Liver (tissue), 9 donors: ENCODE data around the gene NEUROG1. TPM values are rescaled to one million over a fixed set of nuclear protein-coding genes. Genes with fewer than 3 reads are reported as not detected.

Experiments used
- DNase-seq: peaks from one replicate; pipeline ENCODE4 v3.0.0-alpha.2; 2017; ENCODE audit warnings: low spot score
- H3K27ac ChIP-seq, 2 donors: one replicate each; pipeline ENCODE4 v1.7.0; 2013; ENCODE audit warnings: inconsistent platforms in 2 of 2, low read length in 2 of 2, control low read depth in 1 of 2, low read depth in 1 of 2, mild to moderate bottlenecking in 1 of 2
- H3K27me3 ChIP-seq, 4 donors: one replicate each; pipeline versions ENCODE4 v1.6.1 to v1.7.0; 2013; ENCODE audit warnings: low read length in 3 of 4, inconsistent platforms in 1 of 4, mild to moderate bottlenecking in 1 of 4, moderate library complexity in 1 of 4; ENCODE audit not compliant: control insufficient read depth in 4 of 4, insufficient read depth in 4 of 4
- H3K36me3 ChIP-seq, 4 donors: one replicate each; pipeline versions ENCODE4 v1.6.1 to v1.7.0; 2013; ENCODE audit warnings: low read length in 3 of 4, mild to moderate bottlenecking in 3 of 4, low read depth in 1 of 4, moderate library complexity in 1 of 4; ENCODE audit not compliant: control insufficient read depth in 4 of 4, insufficient read depth in 3 of 4
- H3K4me1 ChIP-seq, 4 donors: one replicate each; pipeline versions ENCODE4 v1.6.1 to v1.7.0; 2013; ENCODE audit warnings: low read length in 3 of 4, mild to moderate bottlenecking in 3 of 4, moderate library complexity in 1 of 4; ENCODE audit not compliant: control insufficient read depth in 4 of 4, insufficient read depth in 4 of 4
- H3K4me3 ChIP-seq, 3 donors: one replicate each; pipeline versions ENCODE4 v1.6.1 to v1.7.0; 2013; ENCODE audit warnings: low read length in 3 of 3, control low read depth in 1 of 3, low read depth in 1 of 3, mild to moderate bottlenecking in 1 of 3
- H3K9ac ChIP-seq, 2 donors: one replicate each; pipeline ENCODE4 v1.7.0; 2013; ENCODE audit warnings: low read length in 2 of 2, mild to moderate bottlenecking in 2 of 2, moderate library complexity in 2 of 2, control low read depth in 1 of 2, low read depth in 1 of 2
- H3K9me3 ChIP-seq, 4 donors: one replicate each; pipeline versions ENCODE4 v1.6.1 to v1.7.0; 2013; ENCODE audit warnings: low read length in 3 of 4; ENCODE audit not compliant: control insufficient read depth in 4 of 4
- EGR1 ChIP-seq, 2 donors: IDR thresholded peaks; 2 replicates each; pipeline ENCODE4 v1.6.1; 2016 to 2018; ENCODE audit warnings: antibody characterized with exemption in 2 of 2, low read depth in 2 of 2
- FOXA1 ChIP-seq: IDR thresholded peaks from 2 replicates; pipeline ENCODE4 v1.6.1; 2016; ENCODE audit warnings: antibody characterized with exemption
- FOXA2 ChIP-seq: IDR thresholded peaks from 2 replicates; pipeline ENCODE4 v1.6.1; 2016; ENCODE audit warnings: antibody characterized with exemption
- GABPA ChIP-seq, 2 donors: IDR thresholded peaks in 1 of 2; conservative IDR thresholded peaks in 1 of 2; 2 replicates each; pipeline ENCODE4 v1.6.1; 2016; ENCODE audit warnings: antibody characterized with exemption in 2 of 2, mild to moderate bottlenecking in 1 of 2, moderate library complexity in 1 of 2
- HNF4A ChIP-seq, 2 donors: conservative IDR thresholded peaks; 2 replicates each; pipeline ENCODE4 v1.6.1; 2016; ENCODE audit warnings: antibody characterized with exemption in 2 of 2, mild to moderate bottlenecking in 2 of 2
- HNF4G ChIP-seq: IDR thresholded peaks from 2 replicates; pipeline ENCODE4 v1.6.1; 2016; ENCODE audit warnings: antibody characterized with exemption
- JUND ChIP-seq, 2 donors: IDR thresholded peaks; 2 replicates each; pipeline ENCODE4 v1.6.1; 2016; ENCODE audit warnings: antibody characterized with exemption in 2 of 2
- NR2F2 ChIP-seq: IDR thresholded peaks from 2 replicates; pipeline ENCODE4 v1.6.1; 2016; ENCODE audit warnings: antibody characterized with exemption
- RAD21 ChIP-seq, 2 donors: IDR thresholded peaks; 2 replicates each; pipeline ENCODE4 v1.6.1; 2016; ENCODE audit warnings: antibody characterized with exemption in 2 of 2, mild to moderate bottlenecking in 2 of 2
- RXRA ChIP-seq, 2 donors: IDR thresholded peaks; 2 replicates each; pipeline ENCODE4 v1.6.1; 2017 to 2018; ENCODE audit warnings: antibody characterized with exemption in 2 of 2, mild to moderate bottlenecking in 1 of 2
- SP1 ChIP-seq: IDR thresholded peaks from 2 replicates; pipeline ENCODE4 v1.6.1; 2018; ENCODE audit warnings: antibody characterized with exemption, mild to moderate bottlenecking
- TAF1 ChIP-seq: conservative IDR thresholded peaks from 2 replicates; pipeline ENCODE4 v1.6.1; 2016; ENCODE audit warnings: antibody characterized with exemption, mild to moderate bottlenecking
- YY1 ChIP-seq: IDR thresholded peaks from 2 replicates; pipeline ENCODE4 v1.6.1; 2016; ENCODE audit warnings: antibody characterized with exemption, mild to moderate bottlenecking
- WGBS: extraction: QIAGEN DNeasy Blood & Tissue Kit; methylation state at CpG from one replicate; pipeline ENCODE4 v1.1.7; 2013; 5-methylcytosine and 5-hydroxymethylcytosine counted together
- polyA plus RNA-seq, 2 donors: library from polyadenylated mRNA; stranded (reverse) in 1 of 2; unstranded in 1 of 2; fragments of 200-250 nt in 1 of 2; fragments of >200 nt in 1 of 2; fragmentation: Nextera tagmentation in 1 of 2; extraction: Ambion mirVana in 1 of 2; gene quantifications; one replicate each; pipeline versions ENCODE4 v1.2.1 to v1.2.3, GENCODE V29; 2013 to 2015
- total RNA-seq, 2 donors: library from RNA; depleted of rRNA; stranded (reverse); fragments of >200 nt; gene quantifications; one replicate each; pipeline ENCODE4 v1.2.3, GENCODE V29; 2014
- TF ChIP-seq, protein P1 (sequence below): fragments of 150-350 bp; IDR thresholded peaks from 2 replicates; pipeline ENCODE4 v1.5.1; 2017; ENCODE audit warnings: improper control_type of control experiment, low read depth, low read length; ENCODE audit not compliant: missing input control
- TF ChIP-seq, protein P2 (sequence below): IDR thresholded peaks from 2 replicates; pipeline ENCODE4 v1.6.1; 2016; ENCODE audit warnings: antibody characterized with exemption
- TF ChIP-seq, protein P3 (sequence below): IDR thresholded peaks from 2 replicates; pipeline ENCODE4 v1.6.1; 2016; ENCODE audit warnings: antibody characterized with exemption
- TF ChIP-seq, protein P4 (sequence below): IDR thresholded peaks from 2 replicates; pipeline ENCODE4 v1.6.1; 2016; ENCODE audit warnings: antibody characterized with exemption
- donor health status: healthy.
- donor health status: healthy.
- donor health status: healthy.
- donor health status: healthy.
- donor health status: healthy.

NEUROG1 gene
- total and polyA plus RNA-seq, 4 donors, result not detected

DNA sequence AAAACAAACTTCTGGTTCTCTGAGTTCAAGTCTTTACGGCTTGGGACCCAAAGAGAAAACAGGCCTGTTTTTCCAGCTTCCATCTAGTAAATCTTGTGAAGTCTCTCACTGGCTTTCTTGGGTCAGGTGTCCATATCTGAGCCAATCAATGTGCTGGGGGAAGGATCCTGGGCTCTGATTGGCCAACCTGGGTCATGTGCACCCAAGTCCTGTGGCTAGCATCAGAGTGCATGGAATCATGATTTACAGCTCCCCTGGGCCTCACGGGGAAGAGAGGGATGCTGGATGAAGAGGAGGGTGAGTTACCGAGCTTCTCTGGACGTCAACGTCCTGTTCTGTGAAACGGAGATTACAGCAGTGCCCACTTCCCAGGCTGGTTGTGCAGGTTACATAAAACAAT lies 23.6 kb upstream of the NEUROG1 start (continued):
- TF ChIP-seq, protein P1, sequence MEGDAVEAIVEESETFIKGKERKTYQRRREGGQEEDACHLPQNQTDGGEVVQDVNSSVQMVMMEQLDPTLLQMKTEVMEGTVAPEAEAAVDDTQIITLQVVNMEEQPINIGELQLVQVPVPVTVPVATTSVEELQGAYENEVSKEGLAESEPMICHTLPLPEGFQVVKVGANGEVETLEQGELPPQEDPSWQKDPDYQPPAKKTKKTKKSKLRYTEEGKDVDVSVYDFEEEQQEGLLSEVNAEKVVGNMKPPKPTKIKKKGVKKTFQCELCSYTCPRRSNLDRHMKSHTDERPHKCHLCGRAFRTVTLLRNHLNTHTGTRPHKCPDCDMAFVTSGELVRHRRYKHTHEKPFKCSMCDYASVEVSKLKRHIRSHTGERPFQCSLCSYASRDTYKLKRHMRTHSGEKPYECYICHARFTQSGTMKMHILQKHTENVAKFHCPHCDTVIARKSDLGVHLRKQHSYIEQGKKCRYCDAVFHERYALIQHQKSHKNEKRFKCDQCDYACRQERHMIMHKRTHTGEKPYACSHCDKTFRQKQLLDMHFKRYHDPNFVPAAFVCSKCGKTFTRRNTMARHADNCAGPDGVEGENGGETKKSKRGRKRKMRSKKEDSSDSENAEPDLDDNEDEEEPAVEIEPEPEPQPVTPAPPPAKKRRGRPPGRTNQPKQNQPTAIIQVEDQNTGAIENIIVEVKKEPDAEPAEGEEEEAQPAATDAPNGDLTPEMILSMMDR, result no peak
- TF ChIP-seq FOXA1, result no peak
- no peak for TF ChIP-seq RAD21 (IDR thresholded peaks at IDR 0.05)
- TF ChIP-seq YY1, result no peak
- no peak for TF ChIP-seq RXRA (IDR thresholded peaks at IDR 0.05)
- TF ChIP-seq, protein P2, sequence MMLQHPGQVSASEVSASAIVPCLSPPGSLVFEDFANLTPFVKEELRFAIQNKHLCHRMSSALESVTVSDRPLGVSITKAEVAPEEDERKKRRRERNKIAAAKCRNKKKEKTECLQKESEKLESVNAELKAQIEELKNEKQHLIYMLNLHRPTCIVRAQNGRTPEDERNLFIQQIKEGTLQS, result no peak
- no peak for TF ChIP-seq HNF4A (conservative IDR thresholded peaks at IDR 0.05)
- TF ChIP-seq FOXA2, result no peak
- TF ChIP-seq EGR1 (IDR thresholded peaks at IDR 0.05; ENCODE audit: low read depth in 2 of 2), result no peak
- no peak for TF ChIP-seq SP1
- TF ChIP-seq TAF1, result no peak
- TF ChIP-seq, protein P3, sequence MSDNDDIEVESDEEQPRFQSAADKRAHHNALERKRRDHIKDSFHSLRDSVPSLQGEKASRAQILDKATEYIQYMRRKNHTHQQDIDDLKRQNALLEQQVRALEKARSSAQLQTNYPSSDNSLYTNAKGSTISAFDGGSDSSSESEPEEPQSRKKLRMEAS, result no peak
- no peak for TF ChIP-seq NR2F2

DNA sequence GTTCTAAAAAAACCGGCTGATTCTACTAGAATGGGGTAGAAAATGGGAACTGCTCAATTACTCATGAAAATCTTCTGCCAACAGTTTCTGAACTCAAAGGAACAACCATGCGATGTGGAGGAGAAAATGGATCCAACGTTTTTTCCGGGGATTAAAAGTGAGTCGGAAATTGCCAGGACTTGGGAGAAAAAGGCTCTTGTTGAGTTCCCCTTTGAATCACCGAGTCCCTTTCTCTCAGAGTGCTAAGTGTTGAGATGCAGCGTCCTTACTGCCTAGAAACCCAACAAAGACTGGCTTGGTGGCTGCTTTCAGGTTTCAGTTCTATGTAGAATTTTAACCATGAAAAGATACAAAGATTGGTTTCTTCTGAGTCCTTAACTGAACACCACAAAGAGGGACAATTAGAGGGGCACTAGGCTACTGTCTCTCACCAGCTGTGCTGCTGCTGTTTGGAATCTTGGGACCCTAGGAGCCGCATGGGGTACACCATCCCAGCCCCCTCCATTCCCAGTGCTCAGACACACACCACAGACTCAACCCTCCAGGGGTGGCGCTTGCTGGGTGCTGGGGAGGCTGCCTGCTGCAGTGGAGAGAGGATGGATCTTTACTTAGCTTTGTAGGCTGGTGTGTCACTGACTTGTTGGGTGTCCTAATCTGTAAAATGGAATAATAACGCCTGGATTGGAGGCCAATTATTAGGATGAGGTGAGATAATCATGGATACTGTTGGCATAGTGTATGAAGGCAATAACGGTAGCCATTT lies 21.5 kb upstream of the NEUROG1 start:
- Histone ChIP-seq H3K4me3 (no peak overlapping the region), H3K27ac (no peak overlapping the region), H3K9me3 (no peaks in the 10 kb centered on the region), H3K4me1 (peaks cover 0 to 8% (median 1%) of the 10 kb centered on the region in 4 donors), H3K9ac (no peak overlapping the region), H3K27me3 (peaks cover 0 to 2% (median 0%) of the 10 kb centered on the region in 4 donors), H3K36me3 (no peaks in the 10 kb centered on the region)
- no peak for DNase-seq
- TF ChIP-seq FOXA1 (no peak), RAD21 (IDR thresholded peaks at IDR 0.05) (no peak), NR2F2 (no peak), TAF1 (no peak), SP1 (no peak), RXRA (IDR thresholded peaks at IDR 0.05) (no peak), JUND (IDR thresholded peaks at IDR 0.05) (no peak), FOXA2 (no peak)
- TF ChIP-seq, protein P3, result no peak
- 72% methylated on average over 11 of the region's 11 CpGs for WGBS

DNA sequence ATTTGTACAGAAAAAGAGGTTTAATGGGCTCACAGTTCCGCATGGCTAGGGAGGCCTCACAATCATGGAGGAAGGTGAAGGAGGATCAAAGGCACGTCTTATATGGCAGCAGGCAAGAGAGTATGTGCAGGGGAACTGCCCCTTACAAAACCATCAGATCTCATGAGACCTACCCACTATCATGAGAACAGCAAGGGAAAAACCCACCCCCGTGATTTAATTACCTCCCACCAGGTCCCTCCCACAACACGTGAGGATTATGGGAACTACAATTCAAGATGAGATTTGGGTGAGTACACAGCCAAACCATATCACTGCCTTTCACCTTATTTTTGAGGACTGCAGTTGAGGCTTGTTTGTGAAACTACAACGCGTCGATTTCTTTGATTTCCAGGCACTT lies 20.9 kb upstream of the NEUROG1 start:
- Histone ChIP-seq H3K9ac (no peak overlapping the region), H3K9me3 (no peaks in the 10 kb centered on the region), H3K36me3 (no peaks in the 10 kb centered on the region), H3K4me1 (peaks cover 0 to 8% (median 1%) of the 10 kb centered on the region in 4 donors), H3K27me3 (peaks cover 0 to 2% (median 0%) of the 10 kb centered on the region in 4 donors), H3K27ac (no peak overlapping the region), H3K4me3 (no peak overlapping the region)
- no peak for DNase-seq
- 74% methylated on average over 7 of the region's 7 CpGs for WGBS
- TF ChIP-seq RAD21 (IDR thresholded peaks at IDR 0.05) (no peak), EGR1 (IDR thresholded peaks at IDR 0.05; ENCODE audit: low read depth in 2 of 2) (no peak), SP1 (no peak), FOXA1 (no peak), HNF4A (conservative IDR thresholded peaks at IDR 0.05) (no peak), GABPA (IDR thresholded peaks at IDR 0.05 in 1 of 2, conservative IDR thresholded peaks at IDR 0.05 in 1 of 2) (no peak), RXRA (IDR thresholded peaks at IDR 0.05) (no peak), HNF4G (no peak), JUND (IDR thresholded peaks at IDR 0.05) (no peak), FOXA2 (no peak), TAF1 (no peak), NR2F2 (no peak)
- TF ChIP-seq, protein P4, sequence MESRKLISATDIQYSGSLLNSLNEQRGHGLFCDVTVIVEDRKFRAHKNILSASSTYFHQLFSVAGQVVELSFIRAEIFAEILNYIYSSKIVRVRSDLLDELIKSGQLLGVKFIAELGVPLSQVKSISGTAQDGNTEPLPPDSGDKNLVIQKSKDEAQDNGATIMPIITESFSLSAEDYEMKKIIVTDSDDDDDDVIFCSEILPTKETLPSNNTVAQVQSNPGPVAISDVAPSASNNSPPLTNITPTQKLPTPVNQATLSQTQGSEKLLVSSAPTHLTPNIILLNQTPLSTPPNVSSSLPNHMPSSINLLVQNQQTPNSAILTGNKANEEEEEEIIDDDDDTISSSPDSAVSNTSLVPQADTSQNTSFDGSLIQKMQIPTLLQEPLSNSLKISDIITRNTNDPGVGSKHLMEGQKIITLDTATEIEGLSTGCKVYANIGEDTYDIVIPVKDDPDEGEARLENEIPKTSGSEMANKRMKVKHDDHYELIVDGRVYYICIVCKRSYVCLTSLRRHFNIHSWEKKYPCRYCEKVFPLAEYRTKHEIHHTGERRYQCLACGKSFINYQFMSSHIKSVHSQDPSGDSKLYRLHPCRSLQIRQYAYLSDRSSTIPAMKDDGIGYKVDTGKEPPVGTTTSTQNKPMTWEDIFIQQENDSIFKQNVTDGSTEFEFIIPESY, result no peak
- TF ChIP-seq, protein P2, result no peak
- TF ChIP-seq, protein P3, result no peak
- TF ChIP-seq, protein P1, result no peak
